ENCODE data around the gene ABCE1. TPM values are rescaled to one million over a fixed set of nuclear protein-coding genes. Genes with fewer than 3 reads are reported as not detected.

The ABCE1 gene
- total RNA-seq, 1 donor from 2014 or later: 47.1 TPM

DNA sequence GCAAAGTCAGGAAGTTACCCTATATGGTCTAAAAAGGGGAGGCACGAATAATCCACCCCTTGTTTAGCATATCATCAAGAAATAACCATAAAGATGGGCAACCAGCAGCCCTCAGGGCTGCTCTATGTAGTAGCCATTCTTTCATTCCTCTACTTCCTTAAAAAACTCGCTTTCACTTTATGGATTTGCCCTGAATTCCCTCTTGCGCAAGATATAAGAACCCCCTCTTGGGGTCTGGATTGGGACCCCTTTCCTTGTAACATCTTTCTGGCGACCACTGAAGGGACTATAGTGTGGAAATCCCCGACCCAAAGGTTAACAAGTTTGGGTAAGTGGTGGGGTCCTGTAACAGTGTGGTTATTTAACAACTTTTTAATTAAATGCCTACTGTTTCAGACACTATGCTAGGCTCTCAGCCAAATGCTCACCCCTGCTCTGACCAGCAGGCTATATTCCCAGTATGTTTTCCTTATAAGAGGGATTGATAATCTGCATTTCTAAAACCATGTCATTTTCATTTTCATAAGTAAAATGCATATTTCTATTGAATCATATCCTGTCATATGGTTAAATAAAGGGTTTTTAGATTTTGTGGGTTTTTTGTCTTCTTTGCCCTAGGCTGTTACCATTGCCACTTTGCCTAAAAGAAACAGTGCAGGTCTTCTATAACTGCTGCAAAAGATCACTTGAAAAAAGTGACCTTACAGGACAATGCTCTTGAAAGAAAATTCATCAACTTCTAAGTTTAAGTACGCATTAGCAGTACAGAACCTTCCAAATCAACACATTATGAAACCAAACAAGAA is 41.6 kb upstream of the ABCE1 start:
- Histone ChIP-seq H3K27me3 (no peaks in the 10 kb centered on the region), H3K9me3 (no peaks in the 10 kb centered on the region), H3K4me3 (no peak overlapping the region), H3K27ac (no peak overlapping the region), H3K4me1 (no peaks in the 10 kb centered on the region), H3K36me3 (no peaks in the 10 kb centered on the region)
- TF ChIP-seq POLR2AphosphoS5 (IDR thresholded peaks at IDR 0.05; ENCODE audit: insufficient read depth in 1 of 2, low read depth in 1 of 2): no peak
- no peak for TF ChIP-seq POLR2A (IDR thresholded peaks at IDR 0.05)
- TF ChIP-seq, protein P1, sequence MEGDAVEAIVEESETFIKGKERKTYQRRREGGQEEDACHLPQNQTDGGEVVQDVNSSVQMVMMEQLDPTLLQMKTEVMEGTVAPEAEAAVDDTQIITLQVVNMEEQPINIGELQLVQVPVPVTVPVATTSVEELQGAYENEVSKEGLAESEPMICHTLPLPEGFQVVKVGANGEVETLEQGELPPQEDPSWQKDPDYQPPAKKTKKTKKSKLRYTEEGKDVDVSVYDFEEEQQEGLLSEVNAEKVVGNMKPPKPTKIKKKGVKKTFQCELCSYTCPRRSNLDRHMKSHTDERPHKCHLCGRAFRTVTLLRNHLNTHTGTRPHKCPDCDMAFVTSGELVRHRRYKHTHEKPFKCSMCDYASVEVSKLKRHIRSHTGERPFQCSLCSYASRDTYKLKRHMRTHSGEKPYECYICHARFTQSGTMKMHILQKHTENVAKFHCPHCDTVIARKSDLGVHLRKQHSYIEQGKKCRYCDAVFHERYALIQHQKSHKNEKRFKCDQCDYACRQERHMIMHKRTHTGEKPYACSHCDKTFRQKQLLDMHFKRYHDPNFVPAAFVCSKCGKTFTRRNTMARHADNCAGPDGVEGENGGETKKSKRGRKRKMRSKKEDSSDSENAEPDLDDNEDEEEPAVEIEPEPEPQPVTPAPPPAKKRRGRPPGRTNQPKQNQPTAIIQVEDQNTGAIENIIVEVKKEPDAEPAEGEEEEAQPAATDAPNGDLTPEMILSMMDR (IDR thresholded peaks at IDR 0.05): no peak
- DNase-seq (ENCODE audit: extremely low spot score in 2 of 2): no peak
- intact Hi-C loops (cut with DNase I): loop anchor here (10.0 kb wide), 1 partner anchor 882 kb away; no protein-coding TSS in a partner anchor

DNA sequence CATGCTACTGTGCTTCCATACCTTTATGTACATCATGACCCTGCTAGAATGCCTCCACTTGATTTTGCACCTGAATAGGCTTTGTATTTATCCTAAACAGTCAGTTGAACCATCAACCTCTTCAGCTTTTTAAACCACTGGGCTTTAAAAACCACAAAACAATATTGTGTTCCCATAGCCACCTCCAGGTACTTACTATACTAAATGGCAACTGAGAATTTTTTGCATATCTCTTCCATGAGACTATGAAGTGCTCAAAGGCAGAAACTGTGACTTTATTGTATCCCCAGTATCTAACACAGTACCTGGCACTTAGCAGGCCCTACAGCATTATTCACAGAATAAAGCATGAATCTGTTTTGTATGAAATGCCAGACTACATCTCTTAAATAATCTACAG is 39.9 kb upstream of the ABCE1 start:
- no peak overlapping the region for H3K4me3 ChIP-seq
- no peak for DNase-seq (ENCODE audit: extremely low spot score in 2 of 2)
- intact Hi-C loops (cut with DNase I): loop anchor here (10.0 kb wide), 1 partner anchor 883 kb away; no protein-coding TSS in a partner anchor
- no peaks in the 10 kb centered on the region for H3K4me1 ChIP-seq
- no peak for TF ChIP-seq POLR2AphosphoS5 (IDR thresholded peaks at IDR 0.05; ENCODE audit: insufficient read depth in 1 of 2, low read depth in 1 of 2)
- TF ChIP-seq, protein P1 (IDR thresholded peaks at IDR 0.05): no peak
- TF ChIP-seq POLR2A (IDR thresholded peaks at IDR 0.05): no peak
- H3K27ac ChIP-seq: no peak overlapping the region
- no peaks in the 10 kb centered on the region for H3K9me3 ChIP-seq
- no peaks in the 10 kb centered on the region for H3K27me3 ChIP-seq
- no peaks in the 10 kb centered on the region for H3K36me3 ChIP-seq

DNA sequence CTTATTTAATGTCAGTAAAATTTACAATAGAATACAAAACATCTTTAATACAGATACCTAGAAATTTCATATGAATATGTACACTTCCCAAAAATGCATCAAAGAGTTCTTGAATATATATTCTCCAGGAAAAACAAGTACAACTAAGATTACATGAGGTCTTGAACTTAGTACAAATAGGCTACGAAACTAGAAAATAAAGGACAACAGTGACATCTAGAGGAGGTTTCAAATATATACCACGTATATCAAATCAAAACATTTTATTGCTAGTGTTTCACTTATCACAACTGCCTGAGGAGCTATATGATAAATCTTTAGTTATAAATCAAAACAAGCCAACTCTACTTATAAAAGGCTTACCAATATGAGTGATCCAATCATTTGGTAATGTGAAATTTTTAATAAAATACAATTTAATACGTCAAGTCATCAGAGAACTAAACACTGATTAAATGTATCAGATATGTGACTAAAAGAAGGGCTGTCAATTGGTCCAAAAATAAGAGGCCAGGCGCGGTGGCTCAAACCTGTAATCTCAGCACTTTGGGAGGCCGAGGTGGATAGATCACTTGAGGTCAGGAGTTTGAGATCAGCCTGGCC is 36.7 kb upstream of the ABCE1 start:
- TF ChIP-seq, protein P1 (IDR thresholded peaks at IDR 0.05): peak in 2 of 3 experiments; percentile 29 to 33
- TF ChIP-seq POLR2AphosphoS5 (IDR thresholded peaks at IDR 0.05; ENCODE audit: insufficient read depth in 1 of 2, low read depth in 1 of 2): no peak
- no peak for TF ChIP-seq POLR2A (IDR thresholded peaks at IDR 0.05)
- H3K4me3 ChIP-seq: no peak overlapping the region
- H3K27ac ChIP-seq: no peak overlapping the region
- peaks cover 7% of the 10 kb centered on the region for H3K4me1 ChIP-seq
- no peaks in the 10 kb centered on the region for H3K36me3 ChIP-seq
- intact Hi-C loops (cut with DNase I): no loop called here
- no peak for DNase-seq (ENCODE audit: extremely low spot score in 2 of 2)
- H3K27me3 ChIP-seq: no peaks in the 10 kb centered on the region
- H3K9me3 ChIP-seq: no peaks in the 10 kb centered on the region

DNA sequence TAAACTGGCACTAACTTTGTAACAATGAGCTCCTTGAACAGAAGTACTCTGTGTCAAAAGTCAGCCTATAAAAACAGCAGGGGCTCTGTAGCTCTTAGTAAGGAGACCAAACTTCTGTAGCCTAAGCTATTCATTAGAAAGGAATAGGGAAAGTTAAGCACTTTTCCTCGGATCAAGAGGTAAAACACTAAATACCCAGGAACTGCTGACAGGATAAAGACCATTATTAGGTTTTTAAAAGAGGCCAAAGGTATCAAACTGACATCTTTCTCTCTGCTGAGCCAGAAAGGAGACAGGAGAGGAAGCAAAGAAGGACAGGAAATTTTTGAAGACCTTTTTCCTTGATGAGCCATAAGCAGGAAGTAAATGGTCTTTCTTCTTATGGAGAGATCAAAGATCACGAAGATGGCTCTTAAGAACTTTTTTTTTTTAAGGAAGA is 32.0 kb upstream of the ABCE1 start:
- no peak for DNase-seq (ENCODE audit: extremely low spot score in 2 of 2)
- Histone ChIP-seq H3K4me1 (peaks cover 8% of the 10 kb centered on the region), H3K27ac (no peak overlapping the region), H3K4me3 (no peak overlapping the region), H3K27me3 (no peaks in the 10 kb centered on the region), H3K36me3 (no peaks in the 10 kb centered on the region), H3K9me3 (no peaks in the 10 kb centered on the region)
- intact Hi-C loops (cut with DNase I): no loop called here
- TF ChIP-seq, protein P1 (IDR thresholded peaks at IDR 0.05): no peak
- no peak for TF ChIP-seq POLR2AphosphoS5 (IDR thresholded peaks at IDR 0.05; ENCODE audit: insufficient read depth in 1 of 2, low read depth in 1 of 2)
- no peak for TF ChIP-seq POLR2A (IDR thresholded peaks at IDR 0.05)

DNA sequence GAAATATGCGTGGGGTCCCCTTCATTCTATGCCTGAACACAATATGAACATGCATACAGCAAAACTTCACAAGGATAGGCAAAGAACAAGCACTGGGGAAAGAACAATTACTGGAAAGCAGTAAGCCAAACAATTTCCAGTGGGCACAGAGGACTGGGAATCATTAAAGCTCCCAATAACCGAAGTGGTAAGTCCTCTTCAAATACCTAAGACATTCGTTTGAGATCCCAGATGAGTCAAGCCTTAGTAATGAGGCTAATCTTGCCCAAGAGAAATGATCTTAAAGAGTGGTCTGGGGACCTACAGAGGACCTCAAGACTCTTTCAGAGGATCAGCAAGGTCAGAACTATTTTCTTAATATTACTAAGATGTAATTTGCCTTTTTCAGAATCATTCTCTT is 28.8 kb upstream of the ABCE1 start:
- H3K27me3 ChIP-seq: no peaks in the 10 kb centered on the region
- peaks cover 8% of the 10 kb centered on the region for H3K4me1 ChIP-seq
- no peak for DNase-seq (ENCODE audit: extremely low spot score in 2 of 2)
- intact Hi-C loops (cut with DNase I): no loop called here
- no peak overlapping the region for H3K4me3 ChIP-seq
- TF ChIP-seq POLR2A (IDR thresholded peaks at IDR 0.05) (no peak), POLR2AphosphoS5 (IDR thresholded peaks at IDR 0.05; ENCODE audit: insufficient read depth in 1 of 2, low read depth in 1 of 2) (no peak)
- TF ChIP-seq, protein P1 (IDR thresholded peaks at IDR 0.05): no peak
- H3K27ac ChIP-seq: no peak overlapping the region
- no peaks in the 10 kb centered on the region for H3K9me3 ChIP-seq
- H3K36me3 ChIP-seq: no peaks in the 10 kb centered on the region
